DND-41 (cell line): ENCODE measurements around the gene SAFB2.

Source experiments
- EZH2 ChIP-seq: IDR thresholded peaks from 3 replicates; pipeline ENCODE4 v1.6.1; 2012; ENCODE audit warnings: borderline replicate concordance, low read depth, mild to moderate bottlenecking, moderate library complexity, low read length, inconsistent platforms; ENCODE audit not compliant: severe bottlenecking
- TF ChIP-seq, protein P1 (sequence below): IDR thresholded peaks from 2 replicates; pipeline ENCODE4 v1.5.1; 2012; ENCODE audit warnings: borderline replicate concordance, low read length, moderate library complexity, mild to moderate bottlenecking; ENCODE audit not compliant: poor library complexity, severe bottlenecking; ENCODE audit errors: extremely low read depth

DNA sequence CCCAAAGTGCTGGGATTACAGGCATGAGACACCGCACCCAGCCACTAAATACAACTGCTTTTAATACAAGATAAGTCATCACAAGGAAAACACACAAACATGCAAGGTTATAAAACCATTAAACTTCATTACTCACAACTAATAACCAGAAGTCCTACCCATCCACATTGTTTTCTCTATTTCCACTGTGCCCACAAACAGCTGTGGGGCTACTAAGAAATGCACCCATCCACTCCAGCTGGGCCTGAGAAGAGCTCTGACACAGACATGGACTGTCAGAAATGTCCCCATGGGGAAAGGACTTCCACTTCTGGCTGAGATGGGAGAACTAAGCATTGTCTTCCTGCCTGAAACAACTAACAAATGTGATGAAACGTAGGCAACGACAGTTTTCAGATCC is 17.2 kb downstream of the SAFB2 start:
- TF ChIP-seq, protein P1, sequence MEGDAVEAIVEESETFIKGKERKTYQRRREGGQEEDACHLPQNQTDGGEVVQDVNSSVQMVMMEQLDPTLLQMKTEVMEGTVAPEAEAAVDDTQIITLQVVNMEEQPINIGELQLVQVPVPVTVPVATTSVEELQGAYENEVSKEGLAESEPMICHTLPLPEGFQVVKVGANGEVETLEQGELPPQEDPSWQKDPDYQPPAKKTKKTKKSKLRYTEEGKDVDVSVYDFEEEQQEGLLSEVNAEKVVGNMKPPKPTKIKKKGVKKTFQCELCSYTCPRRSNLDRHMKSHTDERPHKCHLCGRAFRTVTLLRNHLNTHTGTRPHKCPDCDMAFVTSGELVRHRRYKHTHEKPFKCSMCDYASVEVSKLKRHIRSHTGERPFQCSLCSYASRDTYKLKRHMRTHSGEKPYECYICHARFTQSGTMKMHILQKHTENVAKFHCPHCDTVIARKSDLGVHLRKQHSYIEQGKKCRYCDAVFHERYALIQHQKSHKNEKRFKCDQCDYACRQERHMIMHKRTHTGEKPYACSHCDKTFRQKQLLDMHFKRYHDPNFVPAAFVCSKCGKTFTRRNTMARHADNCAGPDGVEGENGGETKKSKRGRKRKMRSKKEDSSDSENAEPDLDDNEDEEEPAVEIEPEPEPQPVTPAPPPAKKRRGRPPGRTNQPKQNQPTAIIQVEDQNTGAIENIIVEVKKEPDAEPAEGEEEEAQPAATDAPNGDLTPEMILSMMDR = no peak
- no peak for TF ChIP-seq EZH2
